CD8-positive, alpha-beta memory T cell (primary cell): ENCODE results near the gene CFAP57. TPM values are rescaled to one million over a fixed set of nuclear protein-coding genes. Genes with fewer than 3 reads are reported as not detected.
A peak's percentile ranks its signal among the peaks of the same experiment; 100 is the strongest.

Experiments
- CTCF ChIA-PET: fragments of 350-600 bp; sonication (Branson Sonifier 250); formaldehyde crosslinking; loops from one replicate; lab custom pipeline; 2021; ENCODE audit warnings: antibody characterized with exemption; lab: Charles Lee
- POLR2A ChIA-PET: fragments of 350-600 bp; sonication (Branson Sonifier 250); formaldehyde crosslinking; loops from one replicate; lab custom pipeline; 2021; ENCODE audit warnings: antibody characterized with exemption; lab: Charles Lee
- DNase-seq, 5 donors: peaks; one replicate each; pipeline versions ENCODE4 v3.0.0 to v3.0.0-alpha.2; 2020 to 2022; ENCODE audit warnings: mixed read lengths in 1 of 5
- H3K27ac ChIP-seq: one replicate; pipeline ENCODE4 v1.7.0; 2013; ENCODE audit warnings: low read depth, mild to moderate bottlenecking, low read length, moderate library complexity
- H3K27me3 ChIP-seq: 2 replicates; pipeline ENCODE4 v1.7.0; 2013; ENCODE audit warnings: low read length, mild to moderate bottlenecking; ENCODE audit not compliant: insufficient read depth, poor library complexity, severe bottlenecking
- H3K36me3 ChIP-seq: 2 replicates; pipeline ENCODE4 v1.7.0; 2013; ENCODE audit warnings: mild to moderate bottlenecking, low read length, moderate library complexity; ENCODE audit not compliant: insufficient read depth
- H3K4me1 ChIP-seq: 2 replicates; pipeline ENCODE4 v1.7.0; 2013; ENCODE audit warnings: mild to moderate bottlenecking, low read length, moderate library complexity; ENCODE audit not compliant: insufficient read depth
- H3K4me3 ChIP-seq: 2 replicates; pipeline ENCODE4 v1.7.0; 2013; ENCODE audit warnings: mild to moderate bottlenecking, low read length
- H3K9me3 ChIP-seq: 2 replicates; pipeline ENCODE4 v1.7.0; 2013; ENCODE audit warnings: mild to moderate bottlenecking, low read length
- H3K27ac Mint-ChIP-seq, 8 donors: one replicate each; pipeline ENCODE4 v1.8.0; 2020 to 2021; ENCODE audit warnings: mixed read lengths in 8 of 8, mild to moderate bottlenecking in 6 of 8, inconsistent platforms in 3 of 8, moderate library complexity in 3 of 8
- H3K27me3 Mint-ChIP-seq, 2 donors: one replicate each; pipeline ENCODE4 v1.8.0; 2020 to 2021; ENCODE audit warnings: mixed read lengths in 2 of 2, mild to moderate bottlenecking in 1 of 2, moderate library complexity in 1 of 2
- H3K36me3 Mint-ChIP-seq, 3 donors: one replicate each; pipeline ENCODE4 v1.8.0; 2020 to 2021; ENCODE audit warnings: mixed read lengths in 3 of 3, inconsistent platforms in 1 of 3, mild to moderate bottlenecking in 1 of 3
- H3K4me1 Mint-ChIP-seq, 3 donors: one replicate each; pipeline ENCODE4 v1.8.0; 2020 to 2021; ENCODE audit warnings: mixed read lengths in 3 of 3, inconsistent platforms in 1 of 3, mild to moderate bottlenecking in 1 of 3
- H3K4me3 Mint-ChIP-seq, 7 donors: one replicate each; pipeline ENCODE4 v1.8.0; 2020 to 2021; ENCODE audit warnings: mixed read lengths in 7 of 7, mild to moderate bottlenecking in 6 of 7, moderate library complexity in 4 of 7, inconsistent platforms in 2 of 7
- H3K9me3 Mint-ChIP-seq, 5 donors: one replicate each; pipeline ENCODE4 v1.8.0; 2020 to 2022; ENCODE audit warnings: mixed read lengths in 5 of 5, mild to moderate bottlenecking in 3 of 5, moderate library complexity in 2 of 5, inconsistent platforms in 1 of 5
- polyA plus RNA-seq: library from polyadenylated mRNA; unstranded; fragments of 300-500 nt; fragmentation: Illumina TruSeq; gene quantifications from one replicate; pipeline ENCODE4 v1.2.3, GENCODE V29; 2021
- total RNA-seq, 2 experiments: library from RNA; stranded (reverse); gene quantifications; one replicate each; pipeline ENCODE4 v1.2.3, GENCODE V29; 2021

Gene CFAP57
- total and polyA plus RNA-seq, 3 experiments from 2014 or later, result 0.26 to 0.33 TPM; not detected in 1

DNA sequence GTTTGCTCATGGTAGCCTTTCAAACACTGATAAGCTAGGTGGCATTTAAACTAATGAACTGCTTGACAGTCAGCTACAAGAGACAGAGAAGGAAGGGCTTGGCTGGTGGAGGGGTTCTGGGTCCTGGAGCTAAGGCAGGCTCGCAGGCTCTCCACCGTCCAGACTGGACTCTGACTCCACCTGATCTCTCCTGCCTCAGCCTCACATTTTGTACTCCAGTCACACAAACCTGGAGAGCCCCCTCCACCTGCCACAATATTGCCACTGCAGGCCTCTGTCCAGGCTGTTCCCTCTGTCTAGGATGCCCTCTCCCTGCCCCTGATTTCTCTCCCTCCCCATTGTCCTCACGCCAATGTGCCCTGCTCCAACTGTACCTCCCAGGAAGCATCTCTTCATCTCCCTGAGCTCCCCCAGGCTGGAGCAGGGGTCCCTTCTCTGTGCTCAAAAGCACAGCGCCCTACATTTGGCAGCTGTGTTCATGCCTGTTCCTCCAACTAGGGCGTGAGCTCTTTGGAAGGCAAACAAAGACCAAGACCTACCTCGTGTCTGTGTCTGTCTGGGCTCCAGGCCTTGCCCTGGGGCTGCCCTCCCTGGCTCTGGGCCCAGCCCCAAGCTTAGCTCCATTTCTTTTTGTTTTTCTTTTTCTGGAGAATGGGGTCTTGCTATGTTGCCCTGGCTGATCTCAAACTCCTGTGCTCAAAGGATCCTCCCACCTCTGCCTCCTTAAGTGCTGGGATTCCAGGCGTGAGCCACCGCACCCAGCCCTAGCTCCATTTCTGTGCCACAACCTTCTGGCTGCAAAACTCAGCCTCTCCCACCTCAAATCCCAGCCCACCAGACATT lies 131.6 kb downstream of the CFAP57 start:
- H3K36me3 Mint-ChIP-seq, result no peaks in the 10 kb centered on the region
- Histone ChIP-seq H3K36me3 (no peaks in the 10 kb centered on the region), H3K4me1 (no peaks in the 10 kb centered on the region), H3K27ac (no peak overlapping the region), H3K9me3 (no peaks in the 10 kb centered on the region), H3K4me3 (no peak overlapping the region), H3K27me3 (no peaks in the 10 kb centered on the region)
- H3K27me3 Mint-ChIP-seq, result peaks cover 1 to 27% of the 10 kb centered on the region in 2 donors
- no peaks in the 10 kb centered on the region for H3K4me1 Mint-ChIP-seq
- CTCF ChIA-PET, result interaction anchor here (1.3 kb wide), 1 partner anchor 111 kb away, joined by 5 read pairs; no protein-coding TSS in a partner anchor
- no peaks in the 10 kb centered on the region for H3K9me3 Mint-ChIP-seq
- peak in 1 of 5 donors; percentile 12 for DNase-seq
- POLR2A ChIA-PET, result no interaction called here
- H3K27ac Mint-ChIP-seq, result peak overlapping the region in 1 of 8 donors; percentile 2
- no peak overlapping the region for H3K4me3 Mint-ChIP-seq

Other genes with a start within 250 kb of the CFAP57 start
- gene SLC2A1, start 213.5 kb upstream of the CFAP57 start, total RNA-seq, result 100 to 1,000 TPM; 103 to 108 TPM
- 42.6 TPM for gene SLC2A1, start 213.5 kb upstream of the CFAP57 start, polyA plus RNA-seq
- 100 to 1,000 TPM; 168 to 173 TPM for gene EBNA1BP2, start within 50 bp of the CFAP57 start, total RNA-seq
- 53.9 TPM for gene EBNA1BP2, start within 50 bp of the CFAP57 start, polyA plus RNA-seq
- gene TMEM125, start 97.7 kb downstream of the CFAP57 start, total RNA-seq, result not detected
- not detected for gene TMEM125, start 97.7 kb downstream of the CFAP57 start, polyA plus RNA-seq
- gene C1orf210, start 113.3 kb downstream of the CFAP57 start, total RNA-seq, result not detected
- gene C1orf210, start 113.3 kb downstream of the CFAP57 start, polyA plus RNA-seq, result not detected
- under 1 TPM; 0.31 to 0.33 TPM for gene TIE1, start 128.7 kb downstream of the CFAP57 start, total RNA-seq
- not detected for gene TIE1, start 128.7 kb downstream of the CFAP57 start, polyA plus RNA-seq
- gene MPL, start 165.5 kb downstream of the CFAP57 start, total RNA-seq, result not detected
- gene MPL, start 165.5 kb downstream of the CFAP57 start, polyA plus RNA-seq, result not detected
- gene CDC20, start 186.7 kb downstream of the CFAP57 start, total RNA-seq, result 100 to 1,000 TPM; 118 to 129 TPM
- gene CDC20, start 186.7 kb downstream of the CFAP57 start, polyA plus RNA-seq, result 0.37 TPM
- gene ELOVL1, start 195.7 kb downstream of the CFAP57 start, total RNA-seq, result 10 to 100 TPM; 89.1 to 98.8 TPM
- 83.9 TPM for gene ELOVL1, start 195.7 kb downstream of the CFAP57 start, polyA plus RNA-seq
- gene MED8, start 217.5 kb downstream of the CFAP57 start, total RNA-seq, result 10 to 100 TPM; 40.5 to 41.3 TPM
- gene MED8, start 217.5 kb downstream of the CFAP57 start, polyA plus RNA-seq, result 36.7 TPM
- gene SZT2, start 217.6 kb downstream of the CFAP57 start, total RNA-seq, result 10 to 100 TPM; 34.4 to 35.1 TPM
- gene SZT2, start 217.6 kb downstream of the CFAP57 start, polyA plus RNA-seq, result 7.2 TPM